Heart left ventricle (tissue), 13 donors: ENCODE data around the gene AKAP13.

Experiments
- CTCF ChIP-seq, 12 donors: fragments of 200-600 bp; sonication (generic) in 4 of 12; IDR thresholded peaks; one replicate each; pipeline versions ENCODE4 v1.5.0 to v1.8.0; 2018 to 2022; ENCODE audit warnings: antibody characterized with exemption in 12 of 12, mild to moderate bottlenecking in 5 of 12
- POLR2A ChIP-seq, 2 donors: fragments of 450-650 bp; IDR thresholded peaks; one replicate each; pipeline ENCODE4 v1.6.1; 2017; ENCODE audit warnings: antibody characterized with exemption in 2 of 2, mild to moderate bottlenecking in 2 of 2, moderate library complexity in 2 of 2
- donor health status: ischemic (EF 13 %, LVEDD 7.1; RV severe dilation, severe dysfunction).
- donor health status: DM: no; HTN: yes; CAD: no.
- donor health status: DM: no; HTN: no; CAD: no.
- donor health status: ischemic (EF 25% LVEDD 6.9; RV normal size, moderate dysfunction).
- donor health status: ischemic (EF 25% LVEDD 5.7; RV mildly dilated, moderate dysfunction).
- donor health status: ischemic (EF 35%, LVEDD 5.7; RV mildly dilated, moderate dysfunction).
- donor health status: nonischemic (EF 11% LVEDD 7.7; RV severe dilation, severe dysfunction).
- donor health status: DM: yes; HTN: yes; CAD: no.
- donor health status: PGD.
- donor health status: ischemic (EF 29% LVEDD 5.4; RV normal size, mild dysfunction).
- donor health status: nonischemic (EF 23%, LVEDD 6.1; RV moderate dilation, normal function).

DNA sequence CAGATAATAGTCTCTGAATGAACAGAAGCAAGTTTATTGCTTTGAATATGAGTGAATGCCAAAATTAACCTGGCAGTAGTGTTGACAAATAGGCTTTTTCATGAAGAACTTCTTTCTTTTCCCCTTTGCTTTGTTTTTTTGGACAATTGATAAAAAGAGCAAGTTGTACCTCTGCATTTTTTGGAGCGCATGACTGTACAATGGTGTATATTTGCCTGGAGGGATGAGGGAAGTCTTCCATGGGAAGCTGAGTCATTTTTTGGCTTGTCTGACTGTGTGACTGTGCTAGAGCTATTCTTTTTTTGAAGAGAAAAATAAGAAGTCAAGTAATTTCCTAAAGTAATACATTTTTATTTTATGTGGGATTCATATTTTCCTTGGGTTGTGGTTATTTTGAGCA is 227.4 kb downstream of the AKAP13 start:
- TF ChIP-seq POLR2A (IDR thresholded peaks at IDR 0.05) (no peak), CTCF (IDR thresholded peaks at IDR 0.05) (no peak)
